Spleen (tissue), 7 donors: ENCODE data around the gene TOPORS.

Source experiments
- CTCF ChIP-seq, 11 experiments: fragments of 200-600 bp in 7 of 11; fragments of 450-650 bp in 4 of 11; sonication (generic) in 4 of 11; IDR thresholded peaks in 8 of 11; conservative IDR thresholded peaks in 3 of 11; 1 replicate in 7 of 11; 2 replicates in 4 of 11; pipeline versions ENCODE4 v1.4.0 to v1.8.0; 2016 to 2021; ENCODE audit warnings: antibody characterized with exemption in 11 of 11, inconsistent platforms in 4 of 11, mild to moderate bottlenecking in 1 of 11
- POLR2A ChIP-seq, 3 donors: fragments of 450-650 bp; IDR thresholded peaks; one replicate each; pipeline ENCODE4 v1.5.1; 2017; ENCODE audit warnings: antibody characterized with exemption in 3 of 3, mild to moderate bottlenecking in 1 of 3
- POLR2AphosphoS5 ChIP-seq, 3 donors: sonication (generic); formaldehyde crosslinking; IDR thresholded peaks; one replicate each; pipeline ENCODE4 v1.5.1; 2017; ENCODE audit warnings: antibody characterized with exemption in 3 of 3
- donor health status: DM: no; HTN: no; CAD: no; lungs with moderate emphysema.
- donor health status: DM: no; HTN: no; CAD: no.
- donor health status: DM: no; HTN: no; CAD: no.

- TF ChIP-seq CTCF (IDR thresholded peaks at IDR 0.05 in 8 of 11, conservative IDR thresholded peaks at IDR 0.05 in 3 of 11) (no peak), POLR2AphosphoS5 (IDR thresholded peaks at IDR 0.05) (no peak), POLR2A (IDR thresholded peaks at IDR 0.05) (no peak)
Measured at GRCh38 chr9:32501868-32502267, 50.5 kb downstream of the TOPORS start.
